OCI-LY1 (cell line): Measurements from ENCODE around the gene SYNE1.

Experiments
- H2AFZ ChIP-seq: fragments of 200-600 bp; sonication (generic), shearing (Covaris generic); 2 replicates; pipeline ENCODE4 v1.6.0; 2014; ENCODE audit warnings: antibody characterized with exemption, mild to moderate bottlenecking, low read length
- H3F3A ChIP-seq: fragments of 200-600 bp; sonication (generic), shearing (Covaris generic); 2 replicates; pipeline ENCODE4 v1.6.0; 2014; ENCODE audit warnings: mild to moderate bottlenecking, antibody characterized with exemption, low read length, moderate library complexity; ENCODE audit not compliant: insufficient read depth
- H3K27ac ChIP-seq: fragments of 200-600 bp; sonication (generic); 2 replicates; pipeline ENCODE4 v1.5.1; 2014; ENCODE audit warnings: low read length, mixed run types, mild to moderate bottlenecking, low read depth; ENCODE audit not compliant: poor library complexity, severe bottlenecking
- H3K27me3 ChIP-seq: fragments of 200-600 bp; sonication (generic); 2 replicates; pipeline ENCODE4 v1.6.0; 2014; ENCODE audit warnings: antibody characterized with exemption, mild to moderate bottlenecking, low read length, moderate library complexity; ENCODE audit not compliant: insufficient read depth
- H3K36me3 ChIP-seq: fragments of 200-600 bp; sonication (generic); 2 replicates; pipeline ENCODE4 v1.6.1; 2014; ENCODE audit warnings: mild to moderate bottlenecking, antibody characterized with exemption, low read length, moderate library complexity, mixed read lengths; ENCODE audit not compliant: insufficient read depth
- H3K4me1 ChIP-seq: fragments of 200-600 bp; sonication (generic); 2 replicates; pipeline ENCODE4 v1.5.1; 2014; ENCODE audit warnings: mild to moderate bottlenecking, low read length, moderate library complexity; ENCODE audit not compliant: insufficient read depth, severe bottlenecking
- H3K4me2 ChIP-seq: fragments of 200-600 bp; sonication (generic), shearing (Covaris generic); 2 replicates; pipeline ENCODE4 v1.6.1; 2014; ENCODE audit warnings: low read length
- H3K4me3 ChIP-seq: fragments of 200-600 bp; sonication (generic); 2 replicates; pipeline ENCODE4 v1.5.1; 2014; ENCODE audit warnings: low read length, low read depth, mild to moderate bottlenecking, mixed read lengths; ENCODE audit not compliant: poor library complexity, severe bottlenecking
- H3K79me2 ChIP-seq: fragments of 200-600 bp; shearing (Covaris generic); 2 replicates; pipeline ENCODE4 v1.6.1; 2016; ENCODE audit warnings: mixed run types, low read length, mixed read lengths; ENCODE audit not compliant: insufficient read depth
- H3K9ac ChIP-seq: fragments of 200-600 bp; sonication (generic), shearing (Covaris generic); 2 replicates; pipeline ENCODE4 v1.6.1; 2014; ENCODE audit warnings: mild to moderate bottlenecking, low read length, mixed read lengths
- H3K9me2 ChIP-seq: fragments of 200-600 bp; sonication (generic), shearing (Covaris generic); 2 replicates; pipeline ENCODE4 v1.6.1; 2014; ENCODE audit warnings: low read depth, mild to moderate bottlenecking, low read length, mixed read lengths
- H3K9me3 ChIP-seq: fragments of 200-600 bp; shearing (Covaris generic); 2 replicates; pipeline ENCODE4 v1.6.1; 2014; ENCODE audit warnings: low read length, mixed read lengths
- H4K20me1 ChIP-seq: fragments of 200-600 bp; sonication (generic), shearing (Covaris generic); 2 replicates; pipeline ENCODE4 v1.6.0; 2016; ENCODE audit warnings: mild to moderate bottlenecking, low read length; ENCODE audit not compliant: insufficient read depth
- CTCF ChIP-seq: fragments of 200-600 bp; sonication (generic), shearing (Covaris generic); IDR thresholded peaks from 2 replicates; pipeline ENCODE4 v1.5.1; 2017; ENCODE audit warnings: mild to moderate bottlenecking, antibody characterized with exemption, low read length, moderate library complexity, mixed read lengths
- EZH2 ChIP-seq: fragments of 200-600 bp; sonication (generic), shearing (Covaris generic); IDR thresholded peaks from 2 replicates; pipeline ENCODE4 v1.8.0; 2017; ENCODE audit warnings: borderline replicate concordance, mixed run types, mild to moderate bottlenecking, antibody characterized with exemption, low read length, moderate library complexity, mixed read lengths

Gene SYNE1

GRCh38 chr6:152552616-152553209 lies 84.4 kb downstream of the SYNE1 start:
- H3K4me2 ChIP-seq = no peak overlapping the region
- no peaks in the 10 kb centered on the region for H3K36me3 ChIP-seq
- H3K9me3 ChIP-seq = no peaks in the 10 kb centered on the region
- H3K4me1 ChIP-seq = no peaks in the 10 kb centered on the region
- peak; percentile 88 for TF ChIP-seq CTCF
- no peak for TF ChIP-seq EZH2
- no peaks in the 10 kb centered on the region for H4K20me1 ChIP-seq
- H2AFZ ChIP-seq = no peak overlapping the region
- H3K4me3 ChIP-seq = no peak overlapping the region
- no peaks in the 10 kb centered on the region for H3K27me3 ChIP-seq
- H3F3A ChIP-seq = no peaks in the 10 kb centered on the region
- no peaks in the 10 kb centered on the region for H3K79me2 ChIP-seq
- H3K9me2 ChIP-seq = no peaks in the 10 kb centered on the region
- H3K9ac ChIP-seq = no peak overlapping the region
- no peak overlapping the region for H3K27ac ChIP-seq

GRCh38 chr6:152543519-152543918 lies 93.6 kb downstream of the SYNE1 start:
- Histone ChIP-seq H4K20me1 (no peaks in the 10 kb centered on the region), H3K4me2 (no peak overlapping the region), H3K27me3 (no peaks in the 10 kb centered on the region), H3K9ac (no peak overlapping the region), H3K4me1 (no peaks in the 10 kb centered on the region), H3K9me2 (no peaks in the 10 kb centered on the region), H3K4me3 (no peak overlapping the region), H3F3A (no peaks in the 10 kb centered on the region), H3K27ac (no peak overlapping the region), H3K9me3 (no peaks in the 10 kb centered on the region), H3K79me2 (no peaks in the 10 kb centered on the region), H2AFZ (no peak overlapping the region), H3K36me3 (no peaks in the 10 kb centered on the region)
- TF ChIP-seq EZH2 (no peak), CTCF (no peak)

- Histone ChIP-seq H3K4me3 (no peak overlapping the region), H2AFZ (no peak overlapping the region), H3K9ac (no peak overlapping the region), H3K27ac (no peak overlapping the region), H3K4me1 (no peaks in the 10 kb centered on the region), H3K27me3 (no peaks in the 10 kb centered on the region), H3F3A (no peaks in the 10 kb centered on the region), H3K36me3 (no peaks in the 10 kb centered on the region), H3K4me2 (no peak overlapping the region), H4K20me1 (no peaks in the 10 kb centered on the region), H3K9me3 (no peaks in the 10 kb centered on the region), H3K79me2 (no peaks in the 10 kb centered on the region), H3K9me2 (no peaks in the 10 kb centered on the region)
- TF ChIP-seq CTCF (no peak), EZH2 (no peak)
Observed at GRCh38 chr6:152540381-152540780, 96.8 kb downstream of the SYNE1 start.
